PC-9 (cell line): Measurements from ENCODE around the gene PDE3B.

Experiments
- EZH2 ChIP-seq: fragments of 200-600 bp; sonication (generic); IDR thresholded peaks from 2 replicates; pipeline ENCODE4 v1.8.0; 2017; ENCODE audit warnings: antibody characterized with exemption, low read depth
- TF ChIP-seq, protein P1 (sequence below): fragments of 200-600 bp; sonication (generic); conservative IDR thresholded peaks from 2 replicates; pipeline ENCODE4 v1.6.1; 2017; ENCODE audit warnings: mixed run types, antibody characterized with exemption, mild to moderate bottlenecking, moderate library complexity

DNA sequence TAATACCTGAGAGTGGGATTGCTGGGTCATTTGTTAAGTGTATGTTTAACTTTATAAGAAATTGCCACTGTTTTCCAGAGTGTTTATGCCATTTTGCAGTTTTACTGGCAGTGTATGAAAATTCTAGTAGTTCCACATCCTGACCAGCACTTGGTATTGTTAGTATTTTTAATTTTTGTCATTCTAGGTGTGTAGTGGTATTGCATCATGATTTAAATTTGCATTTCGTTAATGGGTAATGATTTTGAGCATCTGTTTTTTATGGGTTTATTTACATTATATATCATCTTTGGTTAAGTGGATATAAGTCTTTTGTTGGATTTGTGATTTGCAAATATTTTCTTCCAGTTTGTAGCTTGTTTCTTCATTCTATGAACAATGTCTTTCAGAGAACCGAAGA is 34.7 kb downstream of the PDE3B start:
- TF ChIP-seq, protein P1, sequence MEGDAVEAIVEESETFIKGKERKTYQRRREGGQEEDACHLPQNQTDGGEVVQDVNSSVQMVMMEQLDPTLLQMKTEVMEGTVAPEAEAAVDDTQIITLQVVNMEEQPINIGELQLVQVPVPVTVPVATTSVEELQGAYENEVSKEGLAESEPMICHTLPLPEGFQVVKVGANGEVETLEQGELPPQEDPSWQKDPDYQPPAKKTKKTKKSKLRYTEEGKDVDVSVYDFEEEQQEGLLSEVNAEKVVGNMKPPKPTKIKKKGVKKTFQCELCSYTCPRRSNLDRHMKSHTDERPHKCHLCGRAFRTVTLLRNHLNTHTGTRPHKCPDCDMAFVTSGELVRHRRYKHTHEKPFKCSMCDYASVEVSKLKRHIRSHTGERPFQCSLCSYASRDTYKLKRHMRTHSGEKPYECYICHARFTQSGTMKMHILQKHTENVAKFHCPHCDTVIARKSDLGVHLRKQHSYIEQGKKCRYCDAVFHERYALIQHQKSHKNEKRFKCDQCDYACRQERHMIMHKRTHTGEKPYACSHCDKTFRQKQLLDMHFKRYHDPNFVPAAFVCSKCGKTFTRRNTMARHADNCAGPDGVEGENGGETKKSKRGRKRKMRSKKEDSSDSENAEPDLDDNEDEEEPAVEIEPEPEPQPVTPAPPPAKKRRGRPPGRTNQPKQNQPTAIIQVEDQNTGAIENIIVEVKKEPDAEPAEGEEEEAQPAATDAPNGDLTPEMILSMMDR: no peak
- TF ChIP-seq EZH2: no peak
